HG03571 (cell line): ENCODE measurements around the gene HLCS.

Experiments used
- ATAC-seq: cut with Tn5 transposase; IDR thresholded peaks from one replicate; pipeline ENCODE4 v1.9.1; 2021; ENCODE audit not compliant: unreplicated experiment

The HLCS gene

GRCh38 chr21:36707763-36708285 is 258.6 kb downstream of the HLCS start:
- ATAC-seq: no peak

- ATAC-seq: no peak
Observed at GRCh38 chr21:36706951-36707762, 259.3 kb downstream of the HLCS start.

GRCh38 chr21:36706482-36706852 is 260.0 kb downstream of the HLCS start:
- no peak for ATAC-seq

GRCh38 chr21:36705679-36706481 is 260.6 kb downstream of the HLCS start:
- ATAC-seq: no peak

GRCh38 chr21:36704958-36705678 is 261.4 kb downstream of the HLCS start:
- ATAC-seq: no peak

GRCh38 chr21:36704281-36704957 is 262.1 kb downstream of the HLCS start:
- no peak for ATAC-seq

- ATAC-seq: no peak
Observed at GRCh38 chr21:36703626-36704280, 262.7 kb downstream of the HLCS start.

- ATAC-seq: no peak
Observed at GRCh38 chr21:36703123-36703522, 263.3 kb downstream of the HLCS start.

GRCh38 chr21:36702622-36702968 is 263.9 kb downstream of the HLCS start:
- ATAC-seq: no peak

GRCh38 chr21:36701756-36702621 is 264.5 kb downstream of the HLCS start:
- ATAC-seq: no peak

GRCh38 chr21:36700971-36701755 is 265.3 kb downstream of the HLCS start:
- ATAC-seq: no peak
